ENCODE data around the gene AMDHD2. TPM values are rescaled to one million over a fixed set of nuclear protein-coding genes. Genes with fewer than 3 reads are reported as not detected.

AMDHD2 gene
- total RNA-seq, 1 donor from 2014 or later, result 53.4 TPM

- H3K36me3 ChIP-seq, result peaks cover 36% of the 10 kb centered on the region
- DNase-seq, result peak; percentile 57
- intact Hi-C loops (cut with DNase I), result no loop called here
- H3K27me3 ChIP-seq (ENCODE audit: low read depth), result no peaks in the 10 kb centered on the region
- H3K4me3 ChIP-seq, result peak overlapping the region; percentile 76
- peak overlapping the region; percentile 81 for H3K27ac ChIP-seq
- peaks cover 59% of the 10 kb centered on the region for H3K4me1 ChIP-seq
- no peak for TF ChIP-seq CTCF (IDR thresholded peaks at IDR 0.05)
- ATAC-seq, result no peak
- H3K9me3 ChIP-seq, result no peaks in the 10 kb centered on the region
Measured at GRCh38 chr16:2518823-2519710, 1.1 kb upstream of the AMDHD2 start.

GRCh38 chr16:2519711-2520080 is 475 bp upstream of the AMDHD2 start:
- intact Hi-C loops (cut with DNase I), result no loop called here
- ATAC-seq, result no peak

GRCh38 chr16:2520784-2521531 is 787 bp downstream of the AMDHD2 start:
- peak overlapping the region; percentile 81 for H3K27ac ChIP-seq
- no peaks in the 10 kb centered on the region for H3K9me3 ChIP-seq
- H3K4me1 ChIP-seq, result peaks cover 48% of the 10 kb centered on the region
- intact Hi-C loops (cut with DNase I), result no loop called here
- DNase-seq, result peak; percentile 68
- H3K36me3 ChIP-seq, result peaks cover 55% of the 10 kb centered on the region
- no peaks in the 10 kb centered on the region for H3K27me3 ChIP-seq (ENCODE audit: low read depth)
- H3K4me3 ChIP-seq, result peak overlapping the region; percentile 76
- TF ChIP-seq CTCF (IDR thresholded peaks at IDR 0.05), result no peak
- ATAC-seq, result peak; percentile 3 to 24

More at GRCh38 chr16:2519711-2520080, 475 bp upstream of the AMDHD2 start:
- H3K27me3 ChIP-seq (ENCODE audit: low read depth), result no peaks in the 10 kb centered on the region
- no peaks in the 10 kb centered on the region for H3K9me3 ChIP-seq
- H3K36me3 ChIP-seq, result peaks cover 43% of the 10 kb centered on the region
- H3K4me1 ChIP-seq, result peaks cover 59% of the 10 kb centered on the region
- peak overlapping the region; percentile 76 for H3K4me3 ChIP-seq
- no peak for TF ChIP-seq CTCF (IDR thresholded peaks at IDR 0.05)
- peak overlapping the region; percentile 81 for H3K27ac ChIP-seq
- DNase-seq, result no peak

GRCh38 chr16:2523801-2524231 is 3.6 kb downstream of the AMDHD2 start:
- no peak for ATAC-seq
- peaks cover 29% of the 10 kb centered on the region for H3K4me1 ChIP-seq

More at GRCh38 chr16:2523801-2524231, 3.6 kb downstream of the AMDHD2 start:
- Histone ChIP-seq H3K4me3 (no peak overlapping the region), H3K36me3 (peaks cover 79% of the 10 kb centered on the region), H3K9me3 (no peaks in the 10 kb centered on the region), H3K27ac (no peak overlapping the region), H3K27me3 (ENCODE audit: low read depth) (no peaks in the 10 kb centered on the region)
- DNase-seq, result no peak
- TF ChIP-seq CTCF (IDR thresholded peaks at IDR 0.05), result no peak
- intact Hi-C loops (cut with DNase I), result no loop called here
